Endothelial cell of umbilical vein (primary cell): ENCODE results near the gene LHX4. TPM values are rescaled to one million over a fixed set of nuclear protein-coding genes. Genes with fewer than 3 reads are reported as not detected.

Experiments used
- BruUV-seq: library from RNA; stranded (reverse); fragments of 400-500 nt; replicated peaks from 2 replicates; lab custom pipeline; 2021; lab: Mats Ljungman, UMichigan
- CTCF ChIA-PET: fragments of 300-600, 350-600 bp; sonication (Branson Sonifier 250); formaldehyde crosslinking; loops from one replicate; lab custom pipeline; 2021; ENCODE audit warnings: antibody characterized with exemption, inconsistent platforms; lab: Charles Lee
- POLR2A ChIA-PET: fragments of 300-600, 350-600 bp; sonication (Branson Sonifier 250); formaldehyde crosslinking; loops from one replicate; lab custom pipeline; 2021; ENCODE audit warnings: antibody characterized with exemption, inconsistent platforms; lab: Charles Lee
- DNase-seq: peaks from one replicate; pipeline ENCODE4 v3.0.0-alpha.2; 2011; ENCODE audit warnings: low read depth, low spot score
- FAIRE-seq: peaks from 2 replicates; lab custom pipeline; 2011; peaks lifted over from hg19 to GRCh38; lab: Jason Lieb, UNC
- H2AFZ ChIP-seq: 2 replicates; pipeline ENCODE4 v1.6.0; 2012; ENCODE audit warnings: low read depth, low read length, control low read depth, inconsistent platforms
- H3K27ac ChIP-seq: 2 replicates; pipeline ENCODE4 v1.5.1; 2011; ENCODE audit warnings: low read depth, mild to moderate bottlenecking, control low read depth, low read length, moderate library complexity; ENCODE audit not compliant: insufficient read depth
- H3K27me3 ChIP-seq, 2 experiments: 2 replicates each; pipeline versions ENCODE4 v1.6.0 to v1.6.1; 2011; ENCODE audit warnings: low read length in 2 of 2, mixed read lengths in 1 of 2; ENCODE audit not compliant: control insufficient read depth in 2 of 2, insufficient read depth in 2 of 2
- H3K36me3 ChIP-seq, 2 experiments: 2 replicates in 1 of 2; 3 replicates in 1 of 2; pipeline ENCODE4 v1.5.1; 2011; ENCODE audit warnings: low read length in 2 of 2, mild to moderate bottlenecking in 1 of 2, moderate library complexity in 1 of 2; ENCODE audit not compliant: control insufficient read depth in 2 of 2, insufficient read depth in 2 of 2; ENCODE audit errors: extremely low read depth in 1 of 2
- H3K4me1 ChIP-seq: 3 replicates; pipeline ENCODE4 v1.5.1; 2011; ENCODE audit warnings: mild to moderate bottlenecking, low read length; ENCODE audit not compliant: control insufficient read depth, insufficient read depth; ENCODE audit errors: extremely low read depth
- H3K4me2 ChIP-seq: 2 replicates; pipeline ENCODE4 v1.6.1; 2011; ENCODE audit warnings: low read length, control low read depth, mixed read lengths; ENCODE audit not compliant: insufficient read depth
- H3K4me3 ChIP-seq, 3 experiments: fragments of 200-600 bp in 1 of 3; sonication (generic), shearing (Covaris generic) in 1 of 3; replicated peaks in 1 of 3; 2 replicates each; pipeline ENCODE4 v1.5.1; 2011 to 2016; ENCODE audit warnings: control low read depth in 3 of 3, low read length in 3 of 3, mild to moderate bottlenecking in 2 of 3, inconsistent platforms in 1 of 3, low read depth in 1 of 3, moderate library complexity in 1 of 3; ENCODE audit not compliant: insufficient read depth in 1 of 3
- H3K79me2 ChIP-seq: 2 replicates; pipeline ENCODE4 v1.6.0; 2012; ENCODE audit warnings: low read length, inconsistent platforms; ENCODE audit not compliant: control insufficient read depth, insufficient read depth
- H3K9ac ChIP-seq: replicated peaks from 2 replicates; pipeline ENCODE3; 2011; ENCODE audit warnings: low read length, control low read depth; ENCODE audit not compliant: insufficient read depth; ENCODE audit errors: extremely low read depth
- H3K9me1 ChIP-seq: replicated peaks from 3 replicates; pipeline ENCODE4 v1.6.0; 2011; ENCODE audit warnings: mild to moderate bottlenecking, low read length; ENCODE audit not compliant: control insufficient read depth, insufficient read depth; ENCODE audit errors: extremely low read depth
- H3K9me3 ChIP-seq: replicated peaks from 2 replicates; pipeline ENCODE4 v1.5.1; 2012; ENCODE audit warnings: low read length, inconsistent platforms; ENCODE audit not compliant: control insufficient read depth, insufficient read depth
- H4K20me1 ChIP-seq: replicated peaks from 2 replicates; pipeline ENCODE3; 2011; ENCODE audit warnings: mild to moderate bottlenecking, low read length; ENCODE audit not compliant: control insufficient read depth, insufficient read depth; ENCODE audit errors: extremely low read depth
- CTCF ChIP-seq, 2 donors: IDR thresholded peaks; 1 replicate in 1 of 2; 2 replicates in 1 of 2; pipeline ENCODE4 v1.5.1; 2011; ENCODE audit warnings: low read length in 2 of 2, mild to moderate bottlenecking in 2 of 2, moderate library complexity in 2 of 2, control low read depth in 1 of 2, inconsistent platforms in 1 of 2, low read depth in 1 of 2; ENCODE audit not compliant: insufficient read depth in 1 of 2; ENCODE audit errors: extremely low read depth in 1 of 2
- EZH2 ChIP-seq: IDR thresholded peaks from 2 replicates; pipeline ENCODE4 v1.6.1; 2012; ENCODE audit warnings: borderline replicate concordance, low read depth, mild to moderate bottlenecking, moderate library complexity, low read length, inconsistent platforms; ENCODE audit not compliant: severe bottlenecking
- FOS ChIP-seq: IDR thresholded peaks from 2 replicates; pipeline ENCODE4 v1.6.1; 2011; ENCODE audit warnings: mild to moderate bottlenecking, low read length, moderate library complexity, borderline replicate concordance; ENCODE audit not compliant: insufficient read depth
- GATA2 ChIP-seq: IDR thresholded peaks from 2 replicates; pipeline ENCODE4 v1.7.0; 2011; ENCODE audit warnings: low read depth, mild to moderate bottlenecking, moderate library complexity, mixed read lengths, low read length; ENCODE audit not compliant: insufficient read length, insufficient read depth
- JUN ChIP-seq: IDR thresholded peaks from 2 replicates; pipeline ENCODE4 v1.6.1; 2011; ENCODE audit warnings: borderline replicate concordance, low read depth; ENCODE audit not compliant: insufficient read length, insufficient read depth
- MAX ChIP-seq: IDR thresholded peaks from 2 replicates; pipeline ENCODE4 v1.6.1; 2011; ENCODE audit not compliant: insufficient read depth, insufficient read length
- MYC ChIP-seq: IDR thresholded peaks from one replicate; pipeline ENCODE4 v1.6.1; 2011; ENCODE audit warnings: mild to moderate bottlenecking, low read depth, low read length
- POLR2A ChIP-seq: IDR thresholded peaks from 2 replicates; pipeline ENCODE4 v1.6.1; 2012; ENCODE audit warnings: low read depth, mild to moderate bottlenecking, control low read depth, low read length
- dilution Hi-C: fragments of 300-500 bp; cut with MboI; formaldehyde crosslinking; loops from one replicate; pipeline ENCODE4 v1.15.0; 2019; ENCODE audit warnings: low sequenced_read_pairs; ENCODE audit not compliant: extremely low pct_ligation_motif_present
- intact Hi-C: fragments of 100-400 bp; cut with micrococcal nuclease; formaldehyde crosslinking; loops from one replicate; pipeline ENCODE4 v1.10.0; 2022
- polyA plus RNA-seq, 4 experiments: library from polyadenylated mRNA; depleted of rRNA in 3 of 4; stranded (reverse) in 3 of 4; unstranded in 1 of 4; fragments of >200 nt; gene quantifications; 2 replicates each; pipeline versions ENCODE4 v1.2.1 to v1.2.3, GENCODE V29; 2011 to 2012; ENCODE audit warnings: missing spikeins in 1 of 4
- total RNA-seq: library from RNA; stranded (reverse); gene quantifications from 2 replicates; pipeline ENCODE4 v1.2.3, GENCODE V29; 2021

LHX4 gene
- total and polyA plus RNA-seq, 2 donors (not counting 3 experiments of a cell fraction or from before 2014, with no cell fraction given): not detected

GRCh38 chr1:180266275-180267210 lies 36.5 kb downstream of the LHX4 start:
- ChIA-PET POLR2A (no interaction called here), CTCF (interaction anchor here (1.2 to 2.7 kb wide), 2 partner anchors 8 to 149 kb away, joined by 3 to 7 read pairs; no protein-coding TSS in a partner anchor)
- no peak overlapping the region for H3K4me3 ChIP-seq

More at GRCh38 chr1:180266275-180267210, 36.5 kb downstream of the LHX4 start:
- H3K27ac ChIP-seq: no peak overlapping the region
- no peaks in the 10 kb centered on the region for H3K4me1 ChIP-seq
- H2AFZ ChIP-seq: no peak overlapping the region
- FAIRE-seq (no peak), DNase-seq (no peak)
- H3K9ac ChIP-seq: no peak overlapping the region
- H3K27me3 ChIP-seq: no peaks in the 10 kb centered on the region
- H4K20me1 ChIP-seq: no peaks in the 10 kb centered on the region
- dilution Hi-C loops (no loop called here), intact Hi-C loops (no loop called here)
- H3K9me1 ChIP-seq: no peaks in the 10 kb centered on the region
- H3K79me2 ChIP-seq: no peaks in the 10 kb centered on the region
- H3K36me3 ChIP-seq: no peaks in the 10 kb centered on the region
- no peaks in the 10 kb centered on the region for H3K9me3 ChIP-seq
- H3K4me2 ChIP-seq: no peak overlapping the region
- no TSS peak for BruUV-seq
- no peak for TF ChIP-seq EZH2
- TF ChIP-seq MYC: no peak
- TF ChIP-seq JUN: no peak
- no peak for TF ChIP-seq GATA2
- TF ChIP-seq CTCF (IDR thresholded peaks at IDR 0.05; ENCODE audit: extremely low read depth in 1 of 2, insufficient read depth in 1 of 2, low read depth in 1 of 2, low read length in 2 of 2): no peak
- TF ChIP-seq MAX: no peak
- TF ChIP-seq FOS: no peak
- no peak for TF ChIP-seq POLR2A
